ENCODE measurements around the gene ZNF138.

DNA sequence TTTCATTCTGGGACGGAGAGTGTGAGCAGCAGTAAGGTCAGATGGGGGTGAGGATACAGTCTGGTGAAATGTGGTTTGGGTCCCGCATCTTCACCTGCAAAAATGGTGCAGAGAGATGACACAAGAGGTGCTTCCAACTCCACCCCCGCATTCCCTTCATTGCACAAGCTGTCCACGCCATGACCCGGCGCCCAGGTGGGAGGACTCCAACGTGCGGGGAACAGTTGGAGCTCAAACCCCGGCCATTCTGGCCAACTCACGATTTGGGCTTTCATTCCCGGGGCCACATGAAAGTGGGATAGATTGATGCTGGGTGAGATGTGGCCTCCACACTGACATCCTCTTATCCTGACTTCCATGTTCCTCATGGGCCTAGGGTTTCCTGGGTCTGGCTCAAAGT lies 74.3 kb downstream of the ZNF138 start:
- no peak for TF ChIP-seq POLR2A (IDR thresholded peaks at IDR 0.05)
- TF ChIP-seq, protein P1, sequence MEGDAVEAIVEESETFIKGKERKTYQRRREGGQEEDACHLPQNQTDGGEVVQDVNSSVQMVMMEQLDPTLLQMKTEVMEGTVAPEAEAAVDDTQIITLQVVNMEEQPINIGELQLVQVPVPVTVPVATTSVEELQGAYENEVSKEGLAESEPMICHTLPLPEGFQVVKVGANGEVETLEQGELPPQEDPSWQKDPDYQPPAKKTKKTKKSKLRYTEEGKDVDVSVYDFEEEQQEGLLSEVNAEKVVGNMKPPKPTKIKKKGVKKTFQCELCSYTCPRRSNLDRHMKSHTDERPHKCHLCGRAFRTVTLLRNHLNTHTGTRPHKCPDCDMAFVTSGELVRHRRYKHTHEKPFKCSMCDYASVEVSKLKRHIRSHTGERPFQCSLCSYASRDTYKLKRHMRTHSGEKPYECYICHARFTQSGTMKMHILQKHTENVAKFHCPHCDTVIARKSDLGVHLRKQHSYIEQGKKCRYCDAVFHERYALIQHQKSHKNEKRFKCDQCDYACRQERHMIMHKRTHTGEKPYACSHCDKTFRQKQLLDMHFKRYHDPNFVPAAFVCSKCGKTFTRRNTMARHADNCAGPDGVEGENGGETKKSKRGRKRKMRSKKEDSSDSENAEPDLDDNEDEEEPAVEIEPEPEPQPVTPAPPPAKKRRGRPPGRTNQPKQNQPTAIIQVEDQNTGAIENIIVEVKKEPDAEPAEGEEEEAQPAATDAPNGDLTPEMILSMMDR (IDR thresholded peaks at IDR 0.05 in 4 of 5, conservative IDR thresholded peaks at IDR 0.05 in 1 of 5), result no peak
